ENCODE results near the gene TMOD2. TPM values are rescaled to one million over a fixed set of nuclear protein-coding genes. Genes with fewer than 3 reads are reported as not detected.

The TMOD2 gene
- total RNA-seq, 1 donor from 2014 or later: 16.1 TPM

DNA sequence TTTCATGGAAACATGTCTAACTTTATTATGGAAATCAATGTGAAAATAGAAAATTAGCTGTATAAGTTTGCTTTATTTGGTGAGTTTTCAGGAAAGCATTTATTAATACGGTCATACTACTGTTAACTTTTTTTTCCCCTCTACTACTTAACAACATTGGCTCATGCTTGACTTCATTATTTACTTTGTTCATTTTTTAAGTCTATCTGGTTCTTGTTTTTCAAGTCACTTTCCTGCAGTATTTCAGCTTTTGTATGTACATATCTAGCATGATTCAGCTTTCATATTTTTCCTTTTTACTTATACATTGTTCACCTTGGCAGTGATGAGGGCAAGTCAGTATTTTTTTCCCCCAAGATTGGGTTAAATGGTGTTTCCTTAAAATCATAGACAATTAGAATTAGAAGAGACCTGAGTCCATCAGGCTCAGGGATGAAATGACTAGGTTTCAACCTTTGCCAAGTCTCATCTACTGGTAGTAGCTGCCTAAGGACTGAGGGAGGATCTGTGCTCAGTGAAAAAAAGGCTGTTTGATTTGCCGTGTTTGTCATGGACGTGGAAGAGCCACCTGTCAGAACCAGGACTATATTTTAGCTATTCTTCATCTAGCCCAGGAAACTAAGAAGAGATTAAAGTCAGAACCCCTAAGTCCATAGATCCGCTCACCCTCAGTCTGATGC lies 93.5 kb downstream of the TMOD2 start:
- H3K36me3 ChIP-seq: no peaks in the 10 kb centered on the region
- H3K27me3 ChIP-seq: no peaks in the 10 kb centered on the region
- TF ChIP-seq, protein P1, sequence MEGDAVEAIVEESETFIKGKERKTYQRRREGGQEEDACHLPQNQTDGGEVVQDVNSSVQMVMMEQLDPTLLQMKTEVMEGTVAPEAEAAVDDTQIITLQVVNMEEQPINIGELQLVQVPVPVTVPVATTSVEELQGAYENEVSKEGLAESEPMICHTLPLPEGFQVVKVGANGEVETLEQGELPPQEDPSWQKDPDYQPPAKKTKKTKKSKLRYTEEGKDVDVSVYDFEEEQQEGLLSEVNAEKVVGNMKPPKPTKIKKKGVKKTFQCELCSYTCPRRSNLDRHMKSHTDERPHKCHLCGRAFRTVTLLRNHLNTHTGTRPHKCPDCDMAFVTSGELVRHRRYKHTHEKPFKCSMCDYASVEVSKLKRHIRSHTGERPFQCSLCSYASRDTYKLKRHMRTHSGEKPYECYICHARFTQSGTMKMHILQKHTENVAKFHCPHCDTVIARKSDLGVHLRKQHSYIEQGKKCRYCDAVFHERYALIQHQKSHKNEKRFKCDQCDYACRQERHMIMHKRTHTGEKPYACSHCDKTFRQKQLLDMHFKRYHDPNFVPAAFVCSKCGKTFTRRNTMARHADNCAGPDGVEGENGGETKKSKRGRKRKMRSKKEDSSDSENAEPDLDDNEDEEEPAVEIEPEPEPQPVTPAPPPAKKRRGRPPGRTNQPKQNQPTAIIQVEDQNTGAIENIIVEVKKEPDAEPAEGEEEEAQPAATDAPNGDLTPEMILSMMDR (IDR thresholded peaks at IDR 0.05): no peak
- intact Hi-C loops (cut with DNase I): no loop called here
- no peak overlapping the region for H3K4me3 ChIP-seq
- DNase-seq (no peak), ATAC-seq (no peak)
- H3K9me3 ChIP-seq: no peaks in the 10 kb centered on the region
- H3K4me1 ChIP-seq: peaks cover 100% of the 10 kb centered on the region
- peak overlapping the region; percentile 69 for H3K27ac ChIP-seq

DNA sequence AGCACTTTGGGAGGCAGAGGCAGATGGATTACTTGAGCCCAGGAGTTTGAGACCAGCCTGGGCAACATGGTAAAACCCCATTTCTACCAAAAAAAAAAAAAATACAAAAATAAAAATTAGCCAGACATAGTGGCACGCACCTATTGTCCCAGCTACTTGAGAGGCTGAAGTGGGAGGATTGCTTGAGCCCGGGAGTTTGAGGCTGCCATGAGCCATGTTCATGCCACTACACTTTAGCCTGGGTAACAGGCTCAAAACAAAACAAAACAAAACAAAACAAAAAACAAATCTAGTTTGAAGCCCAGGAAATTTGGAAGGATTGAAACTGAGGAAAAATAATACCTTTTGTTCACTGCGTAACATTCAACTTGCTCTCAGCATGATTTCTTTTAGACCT lies 94.7 kb downstream of the TMOD2 start:
- TF ChIP-seq, protein P1 (IDR thresholded peaks at IDR 0.05): no peak
- H3K4me1 ChIP-seq: peaks cover 91% of the 10 kb centered on the region
- H3K27ac ChIP-seq: peak overlapping the region; percentile 69
- intact Hi-C loops (cut with DNase I): no loop called here
- no peaks in the 10 kb centered on the region for H3K36me3 ChIP-seq
- H3K9me3 ChIP-seq: no peaks in the 10 kb centered on the region
- ATAC-seq: no peak
- DNase-seq: no peak
- no peak overlapping the region for H3K4me3 ChIP-seq
- no peaks in the 10 kb centered on the region for H3K27me3 ChIP-seq

DNA sequence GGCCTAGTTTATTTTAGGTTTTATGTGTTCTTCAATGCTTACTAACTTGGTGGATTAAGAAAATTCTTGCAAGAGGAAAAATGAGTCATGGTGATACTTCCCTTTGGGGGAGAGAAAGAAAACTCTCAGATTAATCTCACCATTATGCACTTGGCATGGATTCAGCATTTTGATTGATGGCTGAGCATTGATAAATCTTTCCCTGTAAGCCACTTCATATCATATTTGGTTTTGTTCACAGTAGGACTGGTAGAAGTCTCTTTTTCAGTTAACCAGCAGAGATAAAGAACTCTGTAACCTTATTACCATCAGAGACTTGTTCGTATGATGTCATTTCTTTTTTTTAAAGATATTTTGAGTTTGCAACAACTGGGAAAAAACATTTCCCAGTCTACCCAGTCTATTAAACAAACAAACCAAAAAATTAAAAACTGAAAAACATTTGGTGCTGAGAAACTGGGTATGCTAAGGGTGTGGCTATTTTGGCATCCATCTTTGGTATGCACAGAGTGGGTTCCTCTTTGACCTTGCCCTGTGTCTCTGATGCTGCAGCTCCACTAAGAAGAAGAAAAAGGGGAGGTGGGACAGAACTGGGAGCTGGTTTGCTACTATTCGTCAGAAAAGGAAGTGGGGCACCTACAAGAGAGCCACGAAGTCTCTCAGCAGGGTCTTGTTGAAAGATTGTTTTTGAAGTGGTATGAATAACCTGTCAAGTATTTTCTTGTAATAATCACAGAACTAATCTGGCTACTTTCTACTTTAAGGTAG lies 95.2 kb downstream of the TMOD2 start:
- H3K4me1 ChIP-seq: peaks cover 90% of the 10 kb centered on the region
- no peaks in the 10 kb centered on the region for H3K27me3 ChIP-seq
- TF ChIP-seq, protein P1 (IDR thresholded peaks at IDR 0.05): no peak
- peak overlapping the region; percentile 69 for H3K27ac ChIP-seq
- ATAC-seq (peak; percentile 49), DNase-seq (no peak)
- no peak overlapping the region for H3K4me3 ChIP-seq
- no peaks in the 10 kb centered on the region for H3K36me3 ChIP-seq
- intact Hi-C loops (cut with DNase I): no loop called here
- H3K9me3 ChIP-seq: no peaks in the 10 kb centered on the region

DNA sequence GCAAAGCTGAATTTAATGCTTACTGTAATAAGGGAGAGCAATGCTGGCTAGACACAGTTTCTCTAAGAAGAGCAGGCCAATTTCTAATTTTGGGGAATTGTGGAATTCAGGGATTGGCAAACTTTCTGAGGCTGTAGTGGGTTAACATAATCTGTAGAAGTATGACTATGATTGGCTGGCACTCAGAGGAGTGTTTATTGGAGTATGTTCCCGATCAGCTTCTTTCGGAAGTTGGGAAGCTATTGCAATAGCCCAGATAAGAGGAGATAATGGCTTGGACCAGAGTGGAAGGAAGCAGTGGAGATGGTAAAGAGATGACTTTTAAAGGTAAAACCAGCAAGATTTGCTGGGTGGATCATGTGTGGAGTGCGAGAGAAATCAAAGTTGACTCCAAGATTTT lies 97.4 kb downstream of the TMOD2 start:
- intact Hi-C loops (cut with DNase I): no loop called here
- Histone ChIP-seq H3K4me1 (peaks cover 81% of the 10 kb centered on the region), H3K9me3 (no peaks in the 10 kb centered on the region), H3K27me3 (no peaks in the 10 kb centered on the region), H3K36me3 (no peaks in the 10 kb centered on the region), H3K4me3 (no peak overlapping the region), H3K27ac (no peak overlapping the region)
- ATAC-seq (peak; percentile 25), DNase-seq (no peak)
- TF ChIP-seq, protein P1 (IDR thresholded peaks at IDR 0.05): no peak

DNA sequence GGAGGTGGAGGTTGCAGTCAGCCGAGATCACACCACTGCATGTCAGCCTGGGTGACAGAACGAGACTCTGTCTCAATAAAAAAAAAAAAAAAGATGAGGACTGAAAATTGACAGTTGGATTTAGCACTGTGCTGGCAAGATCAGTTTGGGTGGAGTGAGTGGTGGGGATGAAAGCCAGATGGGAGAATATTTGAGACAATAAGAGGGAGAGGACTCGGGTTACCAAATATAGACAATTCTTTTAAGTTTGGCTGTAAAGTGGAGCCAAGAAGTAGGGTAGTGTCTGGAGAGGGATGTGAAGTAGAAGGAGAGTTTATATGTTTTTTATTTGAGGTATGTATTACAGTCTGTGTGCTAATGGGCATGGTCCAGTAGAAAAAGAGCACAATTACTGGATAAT lies 98.5 kb downstream of the TMOD2 start:
- DNase-seq (no peak), ATAC-seq (no peak)
- no peaks in the 10 kb centered on the region for H3K27me3 ChIP-seq
- H3K4me3 ChIP-seq: no peak overlapping the region
- intact Hi-C loops (cut with DNase I): no loop called here
- TF ChIP-seq, protein P1 (IDR thresholded peaks at IDR 0.05): no peak
- peaks cover 74% of the 10 kb centered on the region for H3K4me1 ChIP-seq
- no peaks in the 10 kb centered on the region for H3K36me3 ChIP-seq
- H3K9me3 ChIP-seq: no peaks in the 10 kb centered on the region
- H3K27ac ChIP-seq: no peak overlapping the region

All from upper lobe of right lung (tissue), 1 donor.